Hepatocyte (in vitro differentiated cells): ENCODE measurements around the gene CREB1.

Source experiments
- EZH2 ChIP-seq: fragments of 200-600 bp; sonication (generic); IDR thresholded peaks from 2 replicates; pipeline ENCODE4 v1.6.1; 2016; ENCODE audit warnings: antibody characterized with exemption, mild to moderate bottlenecking, borderline replicate concordance
- EZH2phosphoT487 ChIP-seq: fragments of 200-600 bp; sonication (generic); IDR thresholded peaks from one replicate; pipeline ENCODE4 v1.6.1; 2018; ENCODE audit warnings: antibody characterized with exemption, mild to moderate bottlenecking, low read depth, moderate library complexity; ENCODE audit not compliant: unreplicated experiment, severe bottlenecking
- TF ChIP-seq, protein P1 (sequence below): fragments of 200-600 bp; sonication (generic); IDR thresholded peaks from 2 replicates; pipeline ENCODE4 v1.5.1; 2016; ENCODE audit warnings: antibody characterized with exemption, mild to moderate bottlenecking; ENCODE audit not compliant: poor library complexity

GRCh38 chr2:207484444-207485391, 45.0 kb upstream of the CREB1 start:
- TF ChIP-seq, protein P1, sequence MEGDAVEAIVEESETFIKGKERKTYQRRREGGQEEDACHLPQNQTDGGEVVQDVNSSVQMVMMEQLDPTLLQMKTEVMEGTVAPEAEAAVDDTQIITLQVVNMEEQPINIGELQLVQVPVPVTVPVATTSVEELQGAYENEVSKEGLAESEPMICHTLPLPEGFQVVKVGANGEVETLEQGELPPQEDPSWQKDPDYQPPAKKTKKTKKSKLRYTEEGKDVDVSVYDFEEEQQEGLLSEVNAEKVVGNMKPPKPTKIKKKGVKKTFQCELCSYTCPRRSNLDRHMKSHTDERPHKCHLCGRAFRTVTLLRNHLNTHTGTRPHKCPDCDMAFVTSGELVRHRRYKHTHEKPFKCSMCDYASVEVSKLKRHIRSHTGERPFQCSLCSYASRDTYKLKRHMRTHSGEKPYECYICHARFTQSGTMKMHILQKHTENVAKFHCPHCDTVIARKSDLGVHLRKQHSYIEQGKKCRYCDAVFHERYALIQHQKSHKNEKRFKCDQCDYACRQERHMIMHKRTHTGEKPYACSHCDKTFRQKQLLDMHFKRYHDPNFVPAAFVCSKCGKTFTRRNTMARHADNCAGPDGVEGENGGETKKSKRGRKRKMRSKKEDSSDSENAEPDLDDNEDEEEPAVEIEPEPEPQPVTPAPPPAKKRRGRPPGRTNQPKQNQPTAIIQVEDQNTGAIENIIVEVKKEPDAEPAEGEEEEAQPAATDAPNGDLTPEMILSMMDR, result no peak
- TF ChIP-seq EZH2, result no peak
- no peak for TF ChIP-seq EZH2phosphoT487
